ENCODE measurements around the gene LAMA2. TPM values are rescaled to one million over a fixed set of nuclear protein-coding genes. Genes with fewer than 3 reads are reported as not detected.

Gene LAMA2
- total and polyA plus RNA-seq, 2 of the 8 experiments (the other 6 are each of a cell fraction or from before 2014, with no cell fraction given): 1.3 to 3.8 TPM

DNA sequence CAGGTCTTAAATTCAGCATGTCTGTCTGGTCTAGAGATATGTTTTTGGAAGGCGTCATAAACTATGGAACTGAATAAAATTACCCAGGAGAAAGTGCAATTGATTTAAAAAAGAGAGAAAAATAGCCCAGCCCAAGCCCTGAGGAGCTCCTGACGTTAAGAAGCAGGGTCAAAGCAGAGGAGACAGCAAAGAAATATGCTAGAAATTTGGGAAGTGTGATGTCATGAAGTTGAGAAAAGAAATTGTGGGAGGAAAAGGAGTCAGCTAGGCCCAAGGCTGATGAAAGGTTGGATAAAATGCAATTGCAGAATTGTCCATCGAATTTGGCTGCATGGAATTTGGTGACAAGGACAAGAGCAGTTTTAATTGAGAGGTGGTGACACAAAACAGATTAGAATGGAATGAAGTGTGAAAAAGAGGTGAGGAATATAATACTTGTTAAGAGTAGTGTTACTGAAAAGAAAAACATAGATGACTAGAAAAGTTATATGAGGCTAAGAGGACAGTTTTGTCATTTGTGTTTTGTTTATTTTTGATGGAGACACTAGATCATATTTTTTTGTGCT lies 381.6 kb downstream of the LAMA2 start (continued):
- TF ChIP-seq CHD7 (IDR thresholded peaks at IDR 0.05; ENCODE audit: insufficient replicate concordance, low read length): no peak
- no peak for TF ChIP-seq CHD2 (IDR thresholded peaks at IDR 0.05; ENCODE audit: low read length)
- TF ChIP-seq CBX5 (IDR thresholded peaks at IDR 0.05; ENCODE audit: low read depth, low read length): no peak
- no peak for TF ChIP-seq KDM1A (IDR thresholded peaks at IDR 0.05; ENCODE audit: borderline replicate concordance, low read length)
- TF ChIP-seq EZH2 (IDR thresholded peaks at IDR 0.05; ENCODE audit: low read depth, low read length, severe bottlenecking): no peak
- no peak for TF ChIP-seq TAF7 (optimal IDR thresholded peaks at IDR 0.05; ENCODE audit: borderline replicate concordance, low read depth, low read length)
